HFF-Myc (cell line): ENCODE measurements around the gene POTEB2.
"Not testable (repeated sequence)": the region's sequence is repeated elsewhere in the genome, so short reads cannot be mapped to it uniquely, and the experiment has no call there.

Source experiments
- DNase-seq: peaks from one replicate; pipeline ENCODE4 v3.0.0-alpha.2; 2011; ENCODE audit warnings: low read depth; ENCODE audit errors: extremely low read depth
- H3K4me3 ChIP-seq: replicated peaks from 2 replicates; pipeline ENCODE4 v1.5.1; 2011; ENCODE audit warnings: low read depth, mild to moderate bottlenecking, control low read depth, low read length

Gene POTEB2

DNA sequence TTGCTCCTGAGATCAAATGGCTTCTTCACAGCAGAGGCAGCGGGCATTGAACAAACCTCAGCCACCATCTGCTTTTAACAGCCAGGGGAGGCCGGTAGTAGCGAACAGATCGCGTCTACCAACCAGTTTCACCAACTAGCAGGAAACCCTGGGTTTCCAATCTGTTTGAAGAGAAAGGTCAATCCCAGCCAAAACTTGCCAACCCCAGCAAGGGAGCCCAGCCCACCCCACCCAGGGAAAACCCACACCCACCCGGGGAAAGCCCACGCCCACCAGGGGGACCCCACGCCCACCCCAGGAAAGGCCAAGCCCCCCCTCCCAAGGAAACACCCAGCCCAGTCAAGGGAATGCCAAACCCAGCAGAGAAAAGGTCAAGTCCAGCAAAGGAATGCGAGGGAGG is at the start of gene POTEB2:
POTEB2 (minus strand) TSS at position 101 of the 400 bp plus-strand sequence; CDS start at position 68, 33 bp downstream.
- not testable (repeated sequence) for H3K4me3 ChIP-seq, DNase-seq

DNA sequence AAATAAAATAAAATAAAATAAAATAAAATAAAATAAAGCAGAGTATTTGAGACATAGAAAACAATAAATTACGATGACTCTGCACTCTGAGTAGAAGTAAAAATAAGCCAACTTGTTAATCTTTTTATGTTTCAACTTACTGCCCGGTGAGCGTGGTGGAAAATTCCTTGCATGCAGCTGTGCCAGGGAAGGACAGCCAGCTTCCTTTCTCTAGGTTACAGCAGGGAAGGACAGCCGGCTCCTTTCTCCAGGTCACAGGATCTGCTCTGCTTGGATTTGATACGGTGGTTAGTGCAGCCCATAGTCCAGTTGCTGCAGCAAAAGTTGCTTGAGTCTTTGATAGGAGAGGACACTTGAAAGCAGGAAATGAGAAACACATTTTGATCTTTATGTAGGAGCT is 13.8 kb upstream of the POTEB2 start:
- not testable (repeated sequence) for H3K4me3 ChIP-seq, DNase-seq

DNA sequence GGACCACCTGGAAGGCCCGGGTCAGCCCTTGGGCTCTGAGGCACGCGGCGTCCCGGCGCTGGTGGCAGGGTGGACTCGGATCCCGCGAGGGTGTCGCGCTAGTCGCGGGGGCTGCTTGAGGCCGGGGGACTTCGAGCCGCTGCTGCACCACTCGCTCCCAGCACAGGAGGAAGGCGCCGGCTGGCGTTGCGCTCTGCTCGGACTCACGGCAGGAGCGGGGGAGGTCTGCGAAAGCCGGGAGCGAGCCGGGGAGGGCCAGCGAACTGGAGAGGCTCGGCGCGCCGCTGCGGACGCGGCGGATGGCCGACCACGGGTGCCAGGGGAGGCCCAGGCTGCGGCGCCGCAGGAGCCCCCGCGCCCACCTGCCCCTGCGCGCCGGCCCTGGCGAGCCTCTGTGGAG is 12.3 kb upstream of the POTEB2 start:
- not testable (repeated sequence) for DNase-seq, H3K4me3 ChIP-seq

DNA sequence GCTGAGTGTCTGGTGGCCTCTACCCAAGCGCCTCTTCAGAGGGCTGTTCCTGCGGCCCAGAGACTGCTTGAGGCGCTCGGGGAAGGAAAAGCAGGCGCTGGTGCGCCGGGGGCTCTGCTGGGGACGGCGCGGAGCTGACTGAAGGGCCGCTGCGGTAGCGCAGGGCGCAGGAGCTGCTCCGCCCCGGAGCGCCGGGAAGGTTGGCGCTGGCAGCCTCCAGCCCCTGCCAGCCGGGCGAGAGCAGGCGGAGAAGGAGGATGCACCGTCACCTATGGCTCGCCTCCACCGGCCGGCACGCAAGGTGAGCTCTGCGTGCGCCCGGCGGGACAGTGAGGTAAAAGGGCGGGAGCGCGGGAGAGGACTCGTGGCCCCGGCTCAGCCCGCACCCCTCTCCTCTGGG is 11.7 kb upstream of the POTEB2 start:
- not testable (repeated sequence) for H3K4me3 ChIP-seq, DNase-seq
